Adrenal gland (tissue), 5 donors: ENCODE results near the gene AIP.

Experiments used
- POLR2A ChIP-seq, 2 donors: fragments of 450-650 bp; IDR thresholded peaks; one replicate each; pipeline ENCODE4 v1.6.1; 2017; ENCODE audit warnings: antibody characterized with exemption in 2 of 2, mild to moderate bottlenecking in 2 of 2, moderate library complexity in 1 of 2
- TF ChIP-seq, protein P1 (sequence below), 6 experiments: fragments of 450-650 bp in 4 of 6; fragments of 200-600 bp in 2 of 6; sonication (generic) in 1 of 6; IDR thresholded peaks; 1 replicate in 5 of 6; 2 replicates in 1 of 6; pipeline versions ENCODE4 v1.5.1 to v1.8.0; 2016 to 2021; ENCODE audit warnings: antibody characterized with exemption in 6 of 6, mild to moderate bottlenecking in 2 of 6, moderate library complexity in 1 of 6
- donor health status: DM: no; HTN: no; CAD: no.

- TF ChIP-seq, protein P1, sequence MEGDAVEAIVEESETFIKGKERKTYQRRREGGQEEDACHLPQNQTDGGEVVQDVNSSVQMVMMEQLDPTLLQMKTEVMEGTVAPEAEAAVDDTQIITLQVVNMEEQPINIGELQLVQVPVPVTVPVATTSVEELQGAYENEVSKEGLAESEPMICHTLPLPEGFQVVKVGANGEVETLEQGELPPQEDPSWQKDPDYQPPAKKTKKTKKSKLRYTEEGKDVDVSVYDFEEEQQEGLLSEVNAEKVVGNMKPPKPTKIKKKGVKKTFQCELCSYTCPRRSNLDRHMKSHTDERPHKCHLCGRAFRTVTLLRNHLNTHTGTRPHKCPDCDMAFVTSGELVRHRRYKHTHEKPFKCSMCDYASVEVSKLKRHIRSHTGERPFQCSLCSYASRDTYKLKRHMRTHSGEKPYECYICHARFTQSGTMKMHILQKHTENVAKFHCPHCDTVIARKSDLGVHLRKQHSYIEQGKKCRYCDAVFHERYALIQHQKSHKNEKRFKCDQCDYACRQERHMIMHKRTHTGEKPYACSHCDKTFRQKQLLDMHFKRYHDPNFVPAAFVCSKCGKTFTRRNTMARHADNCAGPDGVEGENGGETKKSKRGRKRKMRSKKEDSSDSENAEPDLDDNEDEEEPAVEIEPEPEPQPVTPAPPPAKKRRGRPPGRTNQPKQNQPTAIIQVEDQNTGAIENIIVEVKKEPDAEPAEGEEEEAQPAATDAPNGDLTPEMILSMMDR (IDR thresholded peaks at IDR 0.05) = no peak
- TF ChIP-seq POLR2A (IDR thresholded peaks at IDR 0.05) = no peak
Observed at GRCh38 chr11:67458266-67458665, 24.6 kb upstream of the AIP start.
